ENCODE results near the gene MBD3L2B.

DNA sequence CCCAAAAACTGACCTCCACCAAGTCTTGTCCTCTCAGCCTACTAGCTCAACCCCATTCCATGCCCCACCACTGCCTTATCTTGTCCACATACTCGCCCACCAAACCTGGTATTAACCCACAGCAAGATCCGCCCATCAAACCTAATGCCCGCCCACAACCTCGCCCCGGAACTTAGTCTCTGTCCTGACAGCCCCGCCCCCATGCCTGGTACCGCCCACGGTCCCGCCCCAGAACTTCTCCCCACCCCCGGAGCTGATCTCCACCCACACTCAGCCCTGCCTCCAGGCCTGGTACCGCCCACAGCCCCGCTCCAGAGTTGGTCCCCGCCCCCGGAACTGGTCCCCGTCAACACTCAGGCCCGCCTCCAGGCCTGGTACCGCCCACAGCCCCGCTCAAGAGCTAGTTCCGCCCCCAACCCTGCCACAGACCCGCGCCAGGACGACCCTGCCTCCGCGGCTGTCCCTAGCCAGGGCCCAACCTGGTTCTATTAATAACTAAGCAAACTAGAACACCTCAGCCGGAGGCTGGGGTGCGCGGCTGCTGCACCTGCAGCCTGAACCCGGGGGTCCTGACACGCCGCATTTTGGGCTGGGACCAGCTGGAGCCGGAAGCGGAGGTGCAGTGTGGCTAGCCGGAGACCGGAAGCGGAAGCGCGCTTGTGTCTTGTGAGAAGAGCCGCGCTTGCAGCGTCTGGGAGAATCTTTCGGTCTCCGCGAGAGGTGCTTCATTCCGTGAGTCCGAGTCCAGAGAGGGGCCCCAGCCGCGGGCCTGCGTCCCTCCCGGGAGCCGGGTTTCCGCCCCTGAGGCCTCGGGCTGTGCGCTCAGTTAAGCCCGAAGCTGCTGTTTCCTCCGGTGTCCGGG, 48.0 kb upstream of the MBD3L2B start, which contains the start of gene ZNF557:
- TF ChIP-seq, protein P1, sequence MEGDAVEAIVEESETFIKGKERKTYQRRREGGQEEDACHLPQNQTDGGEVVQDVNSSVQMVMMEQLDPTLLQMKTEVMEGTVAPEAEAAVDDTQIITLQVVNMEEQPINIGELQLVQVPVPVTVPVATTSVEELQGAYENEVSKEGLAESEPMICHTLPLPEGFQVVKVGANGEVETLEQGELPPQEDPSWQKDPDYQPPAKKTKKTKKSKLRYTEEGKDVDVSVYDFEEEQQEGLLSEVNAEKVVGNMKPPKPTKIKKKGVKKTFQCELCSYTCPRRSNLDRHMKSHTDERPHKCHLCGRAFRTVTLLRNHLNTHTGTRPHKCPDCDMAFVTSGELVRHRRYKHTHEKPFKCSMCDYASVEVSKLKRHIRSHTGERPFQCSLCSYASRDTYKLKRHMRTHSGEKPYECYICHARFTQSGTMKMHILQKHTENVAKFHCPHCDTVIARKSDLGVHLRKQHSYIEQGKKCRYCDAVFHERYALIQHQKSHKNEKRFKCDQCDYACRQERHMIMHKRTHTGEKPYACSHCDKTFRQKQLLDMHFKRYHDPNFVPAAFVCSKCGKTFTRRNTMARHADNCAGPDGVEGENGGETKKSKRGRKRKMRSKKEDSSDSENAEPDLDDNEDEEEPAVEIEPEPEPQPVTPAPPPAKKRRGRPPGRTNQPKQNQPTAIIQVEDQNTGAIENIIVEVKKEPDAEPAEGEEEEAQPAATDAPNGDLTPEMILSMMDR (IDR thresholded peaks at IDR 0.05), result peak in 1 of 4 experiments; percentile 2
- peak; percentile 83 for TF ChIP-seq POLR2AphosphoS5 (IDR thresholded peaks at IDR 0.05)

All from prostate gland (tissue), 2 donors.